C4-2B (cell line): ENCODE measurements around the gene SLC4A1.
A peak's percentile ranks its signal among the peaks of the same experiment; 100 is the strongest.

Source experiments
- H3K27ac ChIP-seq: fragments of 450-650 bp; 2 replicates; pipeline ENCODE4 v1.5.1; 2017
- ZFX ChIP-seq: fragments of 450-650 bp; IDR thresholded peaks from 2 replicates; pipeline ENCODE4 v1.6.1; 2017
- TF ChIP-seq, protein P1 (sequence below): fragments of 450-650 bp; conservative IDR thresholded peaks from 2 replicates; pipeline ENCODE4 v1.5.1; 2017; ENCODE audit warnings: mild to moderate bottlenecking

Gene SLC4A1

GRCh38 chr17:44200478-44201155 is 67.3 kb downstream of the SLC4A1 start:
- H3K27ac ChIP-seq, result peak overlapping the region; percentile 92
- TF ChIP-seq, protein P1, sequence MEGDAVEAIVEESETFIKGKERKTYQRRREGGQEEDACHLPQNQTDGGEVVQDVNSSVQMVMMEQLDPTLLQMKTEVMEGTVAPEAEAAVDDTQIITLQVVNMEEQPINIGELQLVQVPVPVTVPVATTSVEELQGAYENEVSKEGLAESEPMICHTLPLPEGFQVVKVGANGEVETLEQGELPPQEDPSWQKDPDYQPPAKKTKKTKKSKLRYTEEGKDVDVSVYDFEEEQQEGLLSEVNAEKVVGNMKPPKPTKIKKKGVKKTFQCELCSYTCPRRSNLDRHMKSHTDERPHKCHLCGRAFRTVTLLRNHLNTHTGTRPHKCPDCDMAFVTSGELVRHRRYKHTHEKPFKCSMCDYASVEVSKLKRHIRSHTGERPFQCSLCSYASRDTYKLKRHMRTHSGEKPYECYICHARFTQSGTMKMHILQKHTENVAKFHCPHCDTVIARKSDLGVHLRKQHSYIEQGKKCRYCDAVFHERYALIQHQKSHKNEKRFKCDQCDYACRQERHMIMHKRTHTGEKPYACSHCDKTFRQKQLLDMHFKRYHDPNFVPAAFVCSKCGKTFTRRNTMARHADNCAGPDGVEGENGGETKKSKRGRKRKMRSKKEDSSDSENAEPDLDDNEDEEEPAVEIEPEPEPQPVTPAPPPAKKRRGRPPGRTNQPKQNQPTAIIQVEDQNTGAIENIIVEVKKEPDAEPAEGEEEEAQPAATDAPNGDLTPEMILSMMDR, result no peak
- no peak for TF ChIP-seq ZFX

DNA sequence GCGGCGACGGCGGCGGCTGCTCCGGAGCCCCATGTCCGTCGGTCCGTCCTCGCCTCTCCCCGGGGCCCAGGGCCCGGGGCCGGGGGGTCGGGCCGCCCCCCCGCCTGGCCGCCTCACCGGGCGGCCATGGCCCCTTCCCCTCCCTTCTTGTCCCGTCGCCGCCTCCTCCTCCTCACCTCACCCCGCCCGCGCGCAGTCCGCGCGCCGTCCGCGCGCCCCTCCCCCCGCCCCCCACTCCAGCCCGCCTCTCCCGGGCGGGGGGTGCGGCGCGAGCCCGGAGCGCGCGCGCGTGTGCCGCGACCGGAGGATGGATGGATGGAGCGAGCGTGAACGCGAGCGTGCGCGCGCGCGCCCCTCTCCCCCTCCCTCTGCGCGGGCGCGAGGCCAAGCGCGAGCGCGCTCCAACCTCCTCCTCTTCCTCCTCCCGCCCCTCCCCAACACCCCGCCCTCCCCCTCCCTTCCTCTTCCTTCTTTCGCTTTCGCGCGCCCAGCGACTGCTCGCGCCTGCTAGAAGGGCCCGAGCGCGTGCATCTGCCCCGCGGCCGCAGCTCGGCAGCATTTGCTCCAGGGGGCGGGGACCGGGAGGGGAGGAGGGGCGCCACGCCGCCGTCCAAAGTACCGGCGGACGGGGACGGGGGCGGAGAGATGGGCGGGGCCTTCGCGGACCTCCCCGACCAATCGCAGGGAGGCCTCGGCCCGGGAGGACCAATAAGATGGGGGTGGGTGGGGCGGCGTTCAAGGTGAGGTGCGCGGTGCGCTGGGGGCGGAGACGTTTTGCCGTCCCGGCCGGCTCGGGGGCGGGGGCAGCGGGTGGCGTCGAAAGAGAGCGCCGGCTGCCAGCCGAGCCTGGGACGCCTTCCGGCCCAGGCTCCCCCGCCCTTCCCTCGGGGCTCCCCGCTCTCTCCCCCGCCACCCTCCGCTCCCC is 68.1 kb downstream of the SLC4A1 start, which contains the start of gene ATXN7L3:
ATXN7L3 (minus strand) TSS at position 332 of the 925 bp plus-strand sequence. CDS start 1,814 bp downstream, outside the sequence.
- peak within 1 kb of the TSS; percentile 92 for H3K27ac ChIP-seq

DNA sequence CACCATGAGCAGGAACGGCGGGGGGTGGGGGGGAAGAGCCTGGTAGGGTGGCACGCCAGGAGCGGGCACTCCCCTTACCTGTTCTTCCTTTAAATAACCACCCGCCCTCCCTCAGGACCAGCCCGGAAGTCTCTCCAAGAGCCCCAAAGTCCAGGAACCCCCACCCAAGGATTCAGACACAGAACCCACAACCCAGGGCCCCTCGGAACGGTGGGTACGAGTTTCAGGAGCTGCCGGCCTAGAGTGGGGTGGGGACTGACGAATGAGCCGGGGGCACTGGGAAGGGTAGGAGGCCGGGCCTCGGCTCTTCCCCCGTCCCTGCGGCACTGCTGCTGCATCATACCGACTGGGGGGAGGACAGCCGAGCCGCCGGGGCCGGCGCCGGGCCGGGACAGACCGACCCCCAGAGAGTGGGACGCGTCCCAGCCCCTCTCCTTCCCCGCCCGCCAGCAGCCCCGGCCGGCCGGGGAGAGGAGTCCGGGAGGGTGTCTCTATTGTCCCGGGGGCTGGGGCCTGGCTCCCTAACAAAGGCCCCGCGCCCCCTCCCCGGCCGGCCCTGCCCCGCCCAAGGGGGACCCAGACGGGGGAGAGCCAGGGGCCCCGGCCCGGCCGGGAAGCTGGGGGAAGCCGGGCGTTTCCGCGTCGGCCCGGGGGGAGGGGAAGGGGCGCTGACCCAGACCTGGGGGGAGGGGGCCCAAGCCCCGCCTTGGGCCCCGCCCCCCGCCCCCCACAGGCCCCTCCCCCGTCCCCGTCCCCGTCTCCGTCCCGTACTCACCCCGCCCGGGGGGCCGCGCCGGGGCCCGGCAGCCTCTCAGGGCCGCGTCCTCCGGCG is 69.0 kb downstream of the SLC4A1 start:
- H3K27ac ChIP-seq, result peak overlapping the region; percentile 92
- TF ChIP-seq ZFX, result no peak
- TF ChIP-seq, protein P1, result no peak

More for the DNA sequence above, 68.1 kb downstream of the SLC4A1 start, which contains the start of gene ATXN7L3:
- TF ChIP-seq, protein P1, result no peak
- no peak for TF ChIP-seq ZFX
